Measurements from ENCODE around the gene MTARC2. TPM values are rescaled to one million over a fixed set of nuclear protein-coding genes. Genes with fewer than 3 reads are reported as not detected.

The MTARC2 gene
- polyA plus RNA-seq, 1 of the 3 experiments (the other 2 are of a cell fraction) = 6.1 TPM

DNA sequence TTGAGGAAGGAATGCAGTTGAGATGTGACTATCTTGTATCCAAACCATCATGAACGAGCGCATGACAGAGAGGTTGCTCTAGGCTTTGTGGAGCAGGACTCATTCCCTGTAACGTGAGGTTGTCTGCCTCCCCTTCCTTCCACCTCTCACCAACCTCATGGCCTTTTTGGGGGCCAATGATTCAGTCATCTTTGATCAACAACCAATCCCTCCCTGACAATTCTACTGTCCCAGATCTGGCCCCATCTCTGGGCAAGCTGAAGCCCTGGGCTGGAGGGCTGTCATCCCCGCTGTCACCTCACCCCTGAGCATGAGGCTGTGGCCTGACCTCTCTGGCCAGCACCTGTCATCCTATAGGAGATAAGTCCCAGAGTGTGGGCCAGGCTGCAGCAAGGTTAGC is 58.3 kb downstream of the MTARC2 start:
- Histone ChIP-seq H3F3A (replicated peaks; ENCODE audit: insufficient read depth) (no peaks in the 10 kb centered on the region), H3K36me3 (replicated peaks in 1 of 2; ENCODE audit: control insufficient read depth in 1 of 2, insufficient read depth in 2 of 2, low read length in 1 of 2) (peaks cover 0 to 3% of the 10 kb centered on the region in 2 experiments), H3K9me3 (no peaks in the 10 kb centered on the region), H3K79me2 (ENCODE audit: insufficient read depth) (no peaks in the 10 kb centered on the region), H3K9ac (no peak overlapping the region), H3K27me3 (ENCODE audit: insufficient read depth) (no peaks in the 10 kb centered on the region), H2AFZ (ENCODE audit: low read depth) (no peak overlapping the region), H3K4me2 (no peak overlapping the region), H3K4me3 (ENCODE audit: low read depth in 2 of 2, low read length in 1 of 2) (no peak overlapping the region), H4K20me1 (ENCODE audit: insufficient read depth) (no peaks in the 10 kb centered on the region), H3K27ac (ENCODE audit: low read depth in 2 of 2, low read length in 1 of 2) (no peak overlapping the region), H3K9me2 (no peaks in the 10 kb centered on the region), H3K4me1 (ENCODE audit: control insufficient read depth in 1 of 2, insufficient read depth in 2 of 2, low read depth in 1 of 2, low read length in 1 of 2) (peaks cover 0 to 5% of the 10 kb centered on the region in 2 experiments; a peak in 1 of 4 replicates)
- 87% methylated on average over 4 of the region's 4 CpGs for WGBS (ENCODE audit: low lambda C conversion rate)
- ChIA-PET CTCF (interaction anchor here (0.7 to 2.0 kb wide), 5 partner anchors 16 to 1649 kb away, joined by 3 to 6 read pairs (median 3); no protein-coding TSS in a partner anchor), POLR2A (no interaction called here)
- DNase-seq = no peak
- TF ChIP-seq MEF2A (IDR thresholded peaks at IDR 0.05; ENCODE audit: borderline replicate concordance, low read depth) = no peak

DNA sequence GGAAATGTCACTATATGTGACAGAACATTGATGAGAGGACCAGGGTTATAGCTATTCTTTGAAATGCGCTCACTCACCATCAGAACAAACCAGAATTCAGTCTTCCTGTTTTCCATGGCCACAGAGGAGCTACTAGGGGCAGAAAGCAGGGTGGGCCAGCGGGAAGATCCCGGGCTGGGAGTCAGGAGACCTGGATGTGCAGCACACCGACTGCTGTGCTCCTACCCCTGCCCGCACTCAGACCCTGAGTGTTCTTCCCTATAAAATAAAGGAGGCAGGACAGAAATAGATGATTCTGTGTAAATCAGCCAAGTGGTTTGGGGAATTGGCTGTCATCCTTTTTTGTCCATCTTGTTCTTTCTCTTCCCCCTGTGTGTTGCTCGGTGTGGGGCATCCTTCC is 59.6 kb downstream of the MTARC2 start:
- Histone ChIP-seq H3K9me3 (no peaks in the 10 kb centered on the region), H3K9ac (no peak overlapping the region), H3K27ac (ENCODE audit: low read depth in 2 of 2, low read length in 1 of 2) (no peak overlapping the region), H2AFZ (ENCODE audit: low read depth) (no peak overlapping the region), H3K27me3 (ENCODE audit: insufficient read depth) (no peaks in the 10 kb centered on the region), H3K79me2 (ENCODE audit: insufficient read depth) (no peaks in the 10 kb centered on the region), H3F3A (replicated peaks; ENCODE audit: insufficient read depth) (no peaks in the 10 kb centered on the region), H3K4me1 (ENCODE audit: control insufficient read depth in 1 of 2, insufficient read depth in 2 of 2, low read depth in 1 of 2, low read length in 1 of 2) (peaks cover 0 to 5% of the 10 kb centered on the region in 2 experiments; a peak in 1 of 4 replicates), H4K20me1 (ENCODE audit: insufficient read depth) (no peaks in the 10 kb centered on the region), H3K4me3 (ENCODE audit: low read depth in 2 of 2, low read length in 1 of 2) (no peak overlapping the region), H3K36me3 (replicated peaks in 1 of 2; ENCODE audit: control insufficient read depth in 1 of 2, insufficient read depth in 2 of 2, low read length in 1 of 2) (peaks cover 0 to 3% of the 10 kb centered on the region in 2 experiments), H3K4me2 (no peak overlapping the region), H3K9me2 (no peaks in the 10 kb centered on the region)
- POLR2A ChIA-PET = no interaction called here
- DNase-seq = no peak
- WGBS (ENCODE audit: low lambda C conversion rate) = 83% methylated on average over 6 of the region's 6 CpGs
- no peak for TF ChIP-seq EP300 (IDR thresholded peaks at IDR 0.05; ENCODE audit: borderline replicate concordance in 1 of 2, low read depth in 1 of 2, low read length in 1 of 2)
- TF ChIP-seq RAD21 (IDR thresholded peaks at IDR 0.05; ENCODE audit: low read length) = no peak
- TF ChIP-seq, protein P1, sequence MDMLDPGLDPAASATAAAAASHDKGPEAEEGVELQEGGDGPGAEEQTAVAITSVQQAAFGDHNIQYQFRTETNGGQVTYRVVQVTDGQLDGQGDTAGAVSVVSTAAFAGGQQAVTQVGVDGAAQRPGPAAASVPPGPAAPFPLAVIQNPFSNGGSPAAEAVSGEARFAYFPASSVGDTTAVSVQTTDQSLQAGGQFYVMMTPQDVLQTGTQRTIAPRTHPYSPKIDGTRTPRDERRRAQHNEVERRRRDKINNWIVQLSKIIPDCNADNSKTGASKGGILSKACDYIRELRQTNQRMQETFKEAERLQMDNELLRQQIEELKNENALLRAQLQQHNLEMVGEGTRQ (IDR thresholded peaks at IDR 0.05; ENCODE audit: borderline replicate concordance, low read depth, low read length) = no peak
- TF ChIP-seq POLR2AphosphoS5 (IDR thresholded peaks at IDR 0.05; ENCODE audit: low read depth, low read length) = no peak
- TF ChIP-seq RFX5 (IDR thresholded peaks at IDR 0.05; ENCODE audit: low read length) = no peak
- TF ChIP-seq REST (IDR thresholded peaks at IDR 0.05; ENCODE audit: low read depth, low read length) = no peak
- no peak for TF ChIP-seq FOSL2 (IDR thresholded peaks at IDR 0.05; ENCODE audit: borderline replicate concordance, low read depth)
- TF ChIP-seq SMC3 (IDR thresholded peaks at IDR 0.05; ENCODE audit: low read depth, low read length) = no peak
- no peak for TF ChIP-seq RCOR1 (IDR thresholded peaks at IDR 0.05; ENCODE audit: low read length)
- TF ChIP-seq NFIC (IDR thresholded peaks at IDR 0.05; ENCODE audit: borderline replicate concordance) = no peak
- CTCF ChIA-PET = interaction anchor here (0.8 to 1.5 kb wide), 3 partner anchors 25 to 527 kb away, joined by 3 to 4 read pairs (median 3); no protein-coding TSS in a partner anchor
